HK-2 (cell line): ENCODE data around the gene FBXO42.

Source experiments
- DNase-seq: peaks from one replicate; pipeline ENCODE4 v3.0.0-alpha.2; 2018; ENCODE audit not compliant: unreplicated experiment

FBXO42 gene

DNA sequence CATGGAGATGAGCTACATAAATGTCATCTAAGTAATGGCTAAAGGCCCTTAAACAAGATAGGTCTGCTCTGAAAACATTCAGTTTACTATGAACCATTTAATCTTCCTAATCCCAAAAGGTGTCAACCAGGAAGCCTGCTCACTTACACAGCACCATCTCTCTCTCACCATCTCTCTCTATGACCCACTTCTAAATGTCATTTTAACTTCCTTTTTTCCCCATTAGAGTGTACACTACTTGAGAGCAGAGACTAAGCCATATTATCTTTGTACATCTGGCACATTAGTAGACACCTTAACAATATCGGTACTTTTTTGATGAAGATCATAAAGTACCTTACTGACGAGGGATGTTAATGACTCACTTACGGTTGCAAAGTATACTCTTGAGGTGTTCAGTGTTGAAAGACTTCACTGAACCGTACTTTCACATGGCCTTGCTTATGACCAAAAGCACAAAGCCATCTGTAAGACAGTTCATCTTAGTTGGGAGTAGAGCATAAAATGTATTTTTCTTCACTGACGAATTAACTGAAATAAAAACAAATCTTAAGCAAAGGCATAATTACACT lies 25.4 kb downstream of the FBXO42 start:
- DNase-seq: no peak

GRCh38 chr1:16324456-16324890 lies 27.8 kb downstream of the FBXO42 start:
- DNase-seq: peak; percentile 13

- no peak for DNase-seq
Observed at GRCh38 chr1:16321176-16321867, 31.0 kb downstream of the FBXO42 start.

DNA sequence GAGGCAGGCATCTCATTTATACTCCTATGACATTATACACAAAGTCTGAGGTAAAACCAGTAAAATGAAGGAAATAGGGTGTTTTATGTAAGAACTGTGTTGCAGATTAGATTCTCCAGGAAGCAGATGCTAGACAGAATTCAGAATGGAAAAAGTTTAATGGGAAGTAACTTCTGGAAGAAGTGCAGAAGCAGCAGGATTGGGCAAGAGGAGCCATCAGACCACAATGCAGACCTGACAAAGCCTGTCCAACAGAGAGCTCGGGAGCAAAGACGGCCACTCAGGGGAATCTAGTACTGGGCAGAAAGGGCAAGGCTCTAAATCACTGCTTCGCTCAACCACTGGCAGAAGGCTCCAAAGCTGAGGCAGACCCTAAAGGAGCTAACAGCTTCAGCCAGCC lies 33.7 kb downstream of the FBXO42 start:
- no peak for DNase-seq

DNA sequence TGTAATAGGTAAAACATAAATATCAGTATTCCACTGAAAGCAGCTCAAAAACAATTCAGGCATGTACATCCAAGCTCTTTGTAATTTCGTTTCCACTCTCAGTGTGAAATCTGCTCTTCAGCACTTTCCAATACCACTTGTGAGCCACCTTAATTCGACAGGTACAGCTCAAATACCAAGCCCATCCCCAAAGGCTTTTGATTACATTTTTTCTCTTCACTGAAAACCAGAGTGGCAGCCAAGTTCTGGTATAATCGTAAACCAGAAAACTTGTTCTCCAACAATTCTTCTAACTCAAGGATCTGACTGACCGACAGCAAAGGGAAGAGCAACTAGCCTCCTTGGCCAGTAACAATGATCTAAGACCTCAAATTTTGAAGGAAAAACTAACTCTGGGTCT lies 36.8 kb downstream of the FBXO42 start:
- no peak for DNase-seq

GRCh38 chr1:16307222-16307621 lies 45.1 kb downstream of the FBXO42 start:
- DNase-seq: no peak

GRCh38 chr1:16302709-16303627 lies 49.3 kb downstream of the FBXO42 start:
- no peak for DNase-seq

DNA sequence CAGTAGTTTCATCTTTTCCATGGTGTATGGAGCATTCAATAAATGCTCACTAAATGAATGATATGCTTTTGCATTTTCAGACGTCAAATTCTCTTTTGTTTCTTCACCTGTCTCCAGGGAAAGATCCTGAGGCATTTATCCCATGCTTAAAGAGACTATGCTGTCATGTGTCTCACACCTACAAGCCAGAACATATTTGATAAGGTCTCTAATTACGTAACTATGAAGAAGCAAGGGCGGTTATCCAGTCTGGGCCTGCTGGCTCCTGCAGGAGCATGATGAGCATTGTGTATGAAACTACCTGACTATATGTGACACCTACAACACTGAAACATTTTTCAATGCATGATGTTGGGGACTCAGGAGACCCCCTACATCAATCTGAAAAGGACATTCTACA lies 51.8 kb downstream of the FBXO42 start:
- DNase-seq: no peak

DNA sequence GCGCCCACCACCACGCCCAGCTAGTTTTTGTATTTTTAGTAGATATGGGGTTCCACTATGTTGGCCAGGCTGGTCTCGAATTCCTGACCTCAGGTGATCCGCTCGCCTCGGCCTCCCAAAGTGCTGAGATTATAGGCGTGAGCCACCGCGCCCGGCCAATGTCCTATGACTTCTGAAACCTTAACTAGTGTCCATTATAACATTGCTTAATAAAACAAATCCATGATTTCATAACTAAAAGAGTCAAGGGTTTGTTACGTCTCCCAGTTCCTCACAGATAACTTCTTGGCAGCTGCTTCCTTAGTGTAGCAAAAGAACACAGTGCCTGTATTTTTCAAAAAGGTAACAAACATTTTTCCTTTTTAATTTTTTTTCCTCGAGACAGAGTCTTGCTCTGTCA lies 53.6 kb downstream of the FBXO42 start:
- DNase-seq: no peak

DNA sequence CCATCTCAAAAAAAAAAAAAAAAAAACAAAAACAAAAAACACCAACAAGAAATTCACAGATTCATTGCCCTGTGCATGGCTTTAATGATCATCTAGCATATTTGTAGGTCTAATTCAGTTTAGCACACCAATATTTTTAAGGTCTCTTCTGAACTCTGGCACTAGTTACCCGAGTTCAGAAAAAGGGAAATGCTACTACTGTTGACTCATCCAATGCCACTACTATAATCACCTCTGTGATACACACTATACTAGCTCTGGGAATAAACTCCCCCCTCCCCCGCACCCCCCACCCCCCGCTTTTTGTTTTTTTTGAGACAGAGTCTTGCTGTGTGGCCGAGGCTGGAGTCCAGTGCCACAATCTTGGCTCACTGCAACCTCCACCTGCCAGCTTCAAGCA lies 55.6 kb downstream of the FBXO42 start:
- no peak for DNase-seq

DNA sequence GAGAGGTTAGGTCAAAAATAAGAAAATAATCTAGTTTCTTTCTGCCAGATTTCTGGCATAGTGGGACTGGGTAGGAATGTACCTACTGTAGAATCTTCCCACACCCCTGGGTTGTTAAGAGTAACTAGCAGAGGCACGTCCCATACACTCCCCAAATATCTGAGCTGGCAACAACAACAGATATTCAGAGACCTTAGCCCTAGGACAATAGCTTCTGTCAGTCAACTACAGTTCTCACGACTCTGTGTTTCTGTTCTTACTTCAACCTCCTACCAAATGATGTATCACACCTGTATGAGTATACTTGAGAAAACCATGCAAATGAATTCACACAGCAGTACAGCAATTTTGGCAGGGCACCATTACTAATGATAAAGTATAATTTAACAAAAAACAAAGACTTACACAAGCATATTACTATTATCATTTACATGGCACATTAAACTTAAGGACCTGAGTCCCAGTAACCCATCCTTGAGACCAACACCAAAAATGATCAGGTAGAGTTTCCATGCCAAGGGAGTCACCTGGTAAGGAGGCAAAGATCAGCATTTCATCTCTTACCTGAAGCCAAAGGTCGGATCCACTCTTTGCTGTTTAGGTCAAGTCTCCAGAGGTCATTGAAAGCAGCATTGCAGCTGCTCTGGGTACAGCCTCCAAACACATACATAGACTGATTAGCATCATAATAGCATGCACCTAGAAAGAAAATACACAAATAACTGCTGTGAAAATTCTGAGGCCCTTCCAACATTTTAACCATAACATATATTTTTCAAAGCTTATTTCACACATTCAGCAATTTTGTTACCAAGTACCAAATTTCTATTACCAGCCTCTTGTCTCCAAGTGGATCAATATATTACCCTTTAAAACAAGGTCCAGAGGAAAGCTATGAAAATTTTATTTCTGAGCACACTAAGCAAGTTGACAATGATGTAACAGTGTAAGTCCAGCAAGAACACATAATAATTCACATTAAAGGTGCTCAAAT lies 57.8 kb downstream of the FBXO42 start:
- DNase-seq: no peak

DNA sequence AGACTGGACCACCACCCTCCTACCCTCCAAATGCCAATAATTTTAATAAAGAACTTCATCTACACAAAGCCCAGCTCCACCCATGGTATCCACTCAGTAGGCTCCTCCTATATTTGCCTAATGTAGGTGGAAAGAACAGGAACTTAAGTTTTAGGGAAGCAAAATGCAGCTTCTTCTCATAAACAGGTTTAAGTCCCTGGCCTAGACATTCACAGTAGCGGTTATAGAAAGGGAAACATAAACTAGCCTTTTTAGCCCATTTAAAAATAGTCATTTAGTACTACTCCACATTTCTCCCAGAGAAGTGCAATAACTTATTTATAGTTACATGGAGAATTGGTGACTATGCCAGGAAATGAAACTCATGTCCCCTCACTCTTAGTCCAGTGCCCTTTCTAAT lies 58.7 kb downstream of the FBXO42 start:
- DNase-seq: no peak

GRCh38 chr1:16292739-16293138 lies 59.5 kb downstream of the FBXO42 start:
- no peak for DNase-seq

DNA sequence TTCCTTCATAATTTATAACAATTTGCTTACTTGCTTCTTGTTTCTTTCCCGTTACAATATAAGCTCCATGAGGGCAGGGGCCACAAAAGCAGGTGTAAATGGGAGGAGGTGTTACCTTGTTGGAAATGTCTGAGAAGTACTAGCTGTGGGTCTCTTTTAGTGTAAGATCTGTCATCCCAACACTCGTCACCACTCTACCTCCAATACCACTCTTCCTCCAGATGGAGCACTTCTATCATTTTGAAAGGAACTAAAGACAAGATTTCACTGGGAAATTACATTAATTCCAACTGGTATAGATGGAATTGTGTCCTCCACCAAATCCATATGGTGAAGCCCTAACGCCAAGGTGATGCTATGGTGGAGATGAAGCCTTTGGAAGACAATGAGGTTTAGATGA lies 62.3 kb downstream of the FBXO42 start:
- no peak for DNase-seq

- no peak for DNase-seq
Observed at GRCh38 chr1:16286122-16286521, 66.2 kb downstream of the FBXO42 start.

GRCh38 chr1:16281765-16282164 lies 70.5 kb downstream of the FBXO42 start:
- DNase-seq: no peak

- no peak for DNase-seq
Observed at GRCh38 chr1:16279186-16279585, 73.1 kb downstream of the FBXO42 start.

GRCh38 chr1:16276302-16277030 lies 75.8 kb downstream of the FBXO42 start:
- DNase-seq: no peak

DNA sequence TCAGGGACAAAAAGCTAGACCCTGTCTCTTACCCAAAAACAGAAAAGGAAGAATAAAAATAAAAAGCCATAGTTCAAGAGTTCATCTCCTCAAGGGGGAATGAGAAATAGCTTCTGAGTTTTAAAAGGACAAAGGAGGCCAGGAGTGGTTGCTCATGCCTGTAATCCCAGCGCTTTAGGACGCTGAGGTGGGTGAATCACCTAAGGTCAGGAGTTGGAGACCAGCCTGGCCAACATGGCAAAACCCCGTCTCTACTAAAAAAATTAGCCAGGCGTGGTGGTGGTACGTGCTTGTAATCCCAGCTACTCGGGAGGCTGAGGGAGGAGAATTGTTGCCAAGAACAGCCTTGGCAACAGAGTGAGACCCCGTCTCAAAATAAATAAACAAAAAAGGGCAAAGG lies 76.7 kb downstream of the FBXO42 start:
- DNase-seq: no peak

DNA sequence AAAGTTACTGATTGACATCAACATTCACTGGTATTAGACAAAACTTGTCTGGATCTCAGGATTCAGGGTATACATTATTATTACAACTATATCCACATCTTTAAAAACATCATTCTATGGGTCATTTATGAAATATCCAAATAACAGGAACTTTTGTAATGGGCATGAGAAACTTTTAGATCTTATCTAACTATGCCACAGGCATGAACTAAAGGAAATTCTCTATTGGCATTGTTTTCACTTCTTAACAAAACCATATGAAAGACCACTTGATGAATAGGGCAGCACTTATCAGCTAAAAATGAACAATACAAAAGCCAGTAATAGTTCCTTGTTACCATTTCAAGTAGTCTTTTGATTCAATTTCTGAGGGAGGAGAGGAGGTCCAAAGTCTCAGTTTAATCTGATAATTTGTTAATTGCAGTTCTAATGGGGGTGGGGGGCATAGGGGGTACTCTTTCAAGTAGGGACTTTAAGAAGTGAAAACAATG lies 84.5 kb downstream of the FBXO42 start:
- DNase-seq: no peak
